HepG2 (cell line): ENCODE measurements around the gene PBX1. TPM values are rescaled to one million over a fixed set of nuclear protein-coding genes. Genes with fewer than 3 reads are reported as not detected.

ENCODE experiments used
- ATAC-seq: fragments of 200-7000 bp; cut with Tn5 transposase; 3 replicates; pipeline ENCODE4 v1.9.1; 2020; ENCODE audit warnings: mild to moderate bottlenecking, moderate library complexity
- BruUV-seq: library from RNA; stranded (reverse); fragments of 400-500 nt; replicated peaks from 2 replicates; lab custom pipeline; 2021; lab: Mats Ljungman, UMichigan
- CTCF ChIA-PET: fragments of 300-600 bp; formaldehyde crosslinking; extraction: SDS; loops from one replicate; lab custom pipeline; 2021; ENCODE audit warnings: low total read pairs, inconsistent platforms, low intra/inter-chr PET ratio; lab: Yijun Ruan, JAX
- POLR2A ChIA-PET: fragments of 350-600 bp; sonication (Branson Sonifier 250); formaldehyde crosslinking; loops from one replicate; lab custom pipeline; 2020; ENCODE audit warnings: antibody characterized with exemption, inconsistent platforms; lab: Yijun Ruan, JAX
- DNase-seq: peaks from one replicate; pipeline ENCODE4 v3.0.0-alpha.2; 2015; ENCODE audit warnings: low spot score
- FAIRE-seq: peaks from 3 replicates; lab custom pipeline; 2011; peaks lifted over from hg19 to GRCh38; lab: Jason Lieb, UNC
- H2AFZ ChIP-seq: one replicate; pipeline ENCODE4 v1.6.1; 2011; ENCODE audit warnings: low read length, inconsistent platforms
- H3K27ac ChIP-seq: fragments of 300-600 bp; 3 replicates; pipeline ENCODE4 v1.8.0; 2011; ENCODE audit warnings: mixed run types, mild to moderate bottlenecking, mixed read lengths, low read length, inconsistent platforms; ENCODE audit not compliant: insufficient read depth; ENCODE audit errors: extremely low read length
- H3K27me3 ChIP-seq, 2 experiments: fragments of 200-600 bp in 1 of 2; 2 replicates in 1 of 2; 3 replicates in 1 of 2; pipeline versions ENCODE4 v1.6.0 to v1.8.0; 2011; ENCODE audit warnings: low read length in 2 of 2, mild to moderate bottlenecking in 2 of 2, moderate library complexity in 2 of 2, inconsistent platforms in 1 of 2; ENCODE audit not compliant: insufficient read depth in 2 of 2, control insufficient read depth in 1 of 2
- H3K36me3 ChIP-seq, 2 experiments: fragments of 200-600 bp in 1 of 2; replicated peaks in 1 of 2; 2 replicates in 1 of 2; 3 replicates in 1 of 2; pipeline versions ENCODE4 v1.5.1 to v1.8.0; 2011; ENCODE audit warnings: low read length in 2 of 2, inconsistent platforms in 1 of 2; ENCODE audit not compliant: insufficient read depth in 2 of 2, control insufficient read depth in 1 of 2
- H3K4me1 ChIP-seq: 2 replicates; pipeline ENCODE4 v1.5.1; 2012; ENCODE audit warnings: low read length, inconsistent platforms; ENCODE audit not compliant: insufficient read depth
- H3K4me2 ChIP-seq: 2 replicates; pipeline ENCODE4 v1.6.0; 2011; ENCODE audit warnings: low read depth, low read length, inconsistent platforms
- H3K4me3 ChIP-seq, 3 experiments: fragments of 200-600 bp in 1 of 3; sonication (generic), shearing (Covaris generic) in 1 of 3; replicated peaks in 1 of 3; 2 replicates each; pipeline ENCODE4 v1.5.1; 2011 to 2016; ENCODE audit warnings: low read length in 3 of 3, inconsistent platforms in 2 of 3, low read depth in 2 of 3, mild to moderate bottlenecking in 2 of 3, control low read depth in 1 of 3, mixed read lengths in 1 of 3; ENCODE audit not compliant: insufficient read depth in 1 of 3
- H3K79me2 ChIP-seq: one replicate; pipeline ENCODE4 v1.6.1; 2011; ENCODE audit warnings: low read length, inconsistent platforms; ENCODE audit not compliant: insufficient read depth
- H3K9ac ChIP-seq: 2 replicates; pipeline ENCODE4 v1.6.0; 2011; ENCODE audit warnings: mild to moderate bottlenecking, low read depth, low read length, inconsistent platforms; ENCODE audit not compliant: insufficient read depth
- H3K9me3 ChIP-seq: 2 replicates; pipeline ENCODE4 v1.5.1; 2012; ENCODE audit warnings: mild to moderate bottlenecking, low read length
- H4K20me1 ChIP-seq: 2 replicates; pipeline ENCODE4 v1.6.0; 2011; ENCODE audit warnings: inconsistent platforms, mild to moderate bottlenecking, low read length, moderate library complexity; ENCODE audit not compliant: insufficient read depth
- ARNT ChIP-seq: fragments of 450-650 bp; IDR thresholded peaks from 2 replicates; pipeline ENCODE4 v1.6.1; 2017
- CHD2 ChIP-seq: IDR thresholded peaks from 2 replicates; pipeline ENCODE4 v1.6.1; 2011; ENCODE audit warnings: low read depth, low read length, improper control_type of control experiment
- HNF4G ChIP-seq, 2 experiments: sonication (generic) in 1 of 2; formaldehyde crosslinking in 1 of 2; IDR thresholded peaks; 2 replicates each; pipeline versions ENCODE4 v1.4.0 to v1.6.1; 2011 to 2020; ENCODE audit warnings: borderline replicate concordance in 2 of 2, low read depth in 2 of 2, mild to moderate bottlenecking in 2 of 2, low read length in 1 of 2, missing genetic modification reagents in 1 of 2, moderate library complexity in 1 of 2
- KAT8 ChIP-seq: IDR thresholded peaks from 2 replicates; pipeline ENCODE4 v1.6.1; 2016; ENCODE audit warnings: missing genetic modification reagents, missing compliant biosample characterization
- POGZ ChIP-seq: sonication (generic); formaldehyde crosslinking; IDR thresholded peaks from 2 replicates; pipeline ENCODE4 v1.4.0; 2020; ENCODE audit warnings: mild to moderate bottlenecking, missing genetic modification reagents
- POLR2A ChIP-seq, 2 experiments: IDR thresholded peaks; 2 replicates each; pipeline ENCODE4 v1.6.1; 2011; ENCODE audit warnings: low read depth in 2 of 2, low read length in 2 of 2, mild to moderate bottlenecking in 1 of 2, moderate library complexity in 1 of 2; ENCODE audit not compliant: insufficient read depth in 1 of 2
- SIX1 ChIP-seq: sonication (generic); formaldehyde crosslinking; IDR thresholded peaks from 2 replicates; pipeline ENCODE4 v1.4.0; 2020; ENCODE audit warnings: missing genetic modification reagents, borderline replicate concordance
- SMAD1 ChIP-seq: sonication (generic); formaldehyde crosslinking; IDR thresholded peaks from 2 replicates; pipeline ENCODE4 v1.4.0; 2020; ENCODE audit warnings: missing genetic modification reagents, low read depth, mild to moderate bottlenecking, borderline replicate concordance
- SNAPC2 ChIP-seq: sonication (generic); formaldehyde crosslinking; IDR thresholded peaks from 2 replicates; pipeline ENCODE4 v1.8.1; 2022; ENCODE audit warnings: mild to moderate bottlenecking, missing genetic modification reagents
- SUZ12 ChIP-seq: fragments of 150-350 bp; IDR thresholded peaks from 2 replicates; pipeline ENCODE4 v1.6.1; 2014; ENCODE audit warnings: low read depth, low read length
- ZFP36L1 ChIP-seq: sonication (generic); formaldehyde crosslinking; IDR thresholded peaks from 2 replicates; pipeline ENCODE4 v1.8.0; 2022; ENCODE audit warnings: mild to moderate bottlenecking, missing genetic modification reagents, moderate library complexity
- ZMAT3 ChIP-seq: sonication (generic); formaldehyde crosslinking; conservative IDR thresholded peaks from 2 replicates; pipeline ENCODE4 v1.7.0; 2021; ENCODE audit warnings: missing genetic modification reagents
- WGBS: methylation state at CpG from one replicate; pipeline ENCODE4 v1.1.6; 2017; ENCODE audit warnings: low lambda C conversion rate; 5-methylcytosine and 5-hydroxymethylcytosine counted together
- in situ Hi-C: cut with HindIII; loops from 2 replicates; pipeline ENCODE4 v1.10.0; 2017; ENCODE audit warnings: low pct_unique_long_range_greater_than_20kb; ENCODE audit not compliant: extremely low pct_ligation_motif_present
- intact Hi-C: fragments of 100-400 bp; cut with micrococcal nuclease; formaldehyde crosslinking; loops from one replicate; pipeline ENCODE4 v1.10.0; 2022; ENCODE audit not compliant: unreplicated experiment
- polyA plus RNA-seq, 8 experiments: library from polyadenylated mRNA; depleted of rRNA in 3 of 8; stranded (reverse) in 7 of 8; unstranded in 1 of 8; fragments of >200 nt; fragmentation: Illumina TruSeq in 4 of 8; extraction: Trizol in 4 of 8; gene quantifications; 2 replicates each; pipeline versions ENCODE4 v1.2.1 to v1.2.3, GENCODE V29; 2011 to 2016; ENCODE audit warnings: low read depth in 4 of 8, missing spikeins in 1 of 8, mixed read lengths in 1 of 8; ENCODE audit not compliant: insufficient read depth in 1 of 8
- total RNA-seq, 5 experiments: library from RNA; depleted of rRNA; stranded (reverse); fragments of >200 nt; fragmentation: Illumina TruSeq; extraction: Trizol; gene quantifications; 2 replicates each; pipeline ENCODE4 v1.2.3, GENCODE V29; 2016; ENCODE audit warnings: low read depth in 1 of 5
- TF ChIP-seq, protein P1 (sequence below): sonication (generic); formaldehyde crosslinking; IDR thresholded peaks from 2 replicates; pipeline ENCODE4 v1.4.0; 2020; ENCODE audit warnings: missing genetic modification reagents, mild to moderate bottlenecking, borderline replicate concordance
- TF ChIP-seq, protein P2 (sequence below): sonication (generic); formaldehyde crosslinking; IDR thresholded peaks from 2 replicates; pipeline ENCODE4 v1.5.1; 2020; ENCODE audit warnings: missing genetic modification reagents, mild to moderate bottlenecking, borderline replicate concordance
- TF ChIP-seq, protein P3 (sequence below): sonication (generic); formaldehyde crosslinking; IDR thresholded peaks from 2 replicates; pipeline ENCODE4 v1.4.0; 2020; ENCODE audit warnings: missing genetic modification reagents, mild to moderate bottlenecking, borderline replicate concordance
- TF ChIP-seq, protein P4 (sequence below): sonication (generic); formaldehyde crosslinking; IDR thresholded peaks from 2 replicates; pipeline ENCODE4 v1.5.0; 2020; ENCODE audit warnings: missing genetic modification reagents
- TF ChIP-seq, protein P5 (sequence below): IDR thresholded peaks from 2 replicates; pipeline ENCODE4 v1.6.1; 2016; ENCODE audit warnings: mild to moderate bottlenecking, missing biosample characterization, missing genetic modification reagents

Gene PBX1
- total and polyA plus RNA-seq, 2 of the 13 experiments (the other 11 are each of a cell fraction or from before 2014, with no cell fraction given), result 0.24 TPM; not detected in 1

DNA sequence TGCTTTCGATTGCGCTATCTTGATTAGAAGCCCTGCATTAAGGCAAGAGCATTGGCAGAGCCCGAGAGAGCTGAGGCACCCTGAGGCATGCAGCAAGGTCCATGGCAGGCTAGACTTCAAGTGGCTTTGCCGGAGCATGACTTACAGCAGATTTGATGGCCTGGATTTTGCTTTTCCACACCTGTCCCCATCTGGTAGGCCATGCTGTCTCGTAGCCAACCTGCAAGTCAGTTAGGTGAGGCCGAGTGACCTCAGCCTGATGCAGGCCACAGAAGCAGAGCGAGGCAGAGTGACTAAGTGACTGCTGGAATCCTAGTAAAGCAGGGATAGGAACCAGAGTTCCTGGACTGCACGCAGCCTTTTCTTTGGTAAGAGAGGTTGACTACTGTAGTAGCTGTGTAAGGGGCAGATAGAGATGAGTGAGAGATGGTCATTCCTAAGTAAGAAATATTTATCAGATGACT is 148.9 kb downstream of the PBX1 start:
- in situ Hi-C loops (no loop called here), intact Hi-C loops (no loop called here)
- Histone ChIP-seq H3K36me3 (no peaks in the 10 kb centered on the region), H2AFZ (no peak overlapping the region), H3K4me2 (no peak overlapping the region), H3K9me3 (no peaks in the 10 kb centered on the region), H3K4me3 (no peak overlapping the region), H3K27ac (no peak overlapping the region), H3K9ac (no peak overlapping the region), H3K79me2 (no peaks in the 10 kb centered on the region), H3K4me1 (no peaks in the 10 kb centered on the region), H4K20me1 (no peaks in the 10 kb centered on the region), H3K27me3 (no peaks in the 10 kb centered on the region)
- DNase-seq, result no peak
- CTCF ChIA-PET, result no interaction called here
- no peak for ATAC-seq
- no peak for FAIRE-seq
- TF ChIP-seq SNAPC2 (CRISPR knock-in tag) (no peak), POGZ (no peak), POLR2A (IDR thresholded peaks at IDR 0.05; ENCODE audit: insufficient read depth in 1 of 2, low read depth in 2 of 2, low read length in 2 of 2) (no peak), SIX1 (CRISPR knock-in tag) (no peak), HNF4G (IDR thresholded peaks at IDR 0.05; ENCODE audit: borderline replicate concordance, low read depth, low read length) (no peak), HNF4G (CRISPR knock-in tag; IDR thresholded peaks at IDR 0.05; ENCODE audit: borderline replicate concordance, low read depth) (no peak), ZFP36L1 (CRISPR knock-in tag) (no peak), ARNT (no peak), SMAD1 (CRISPR knock-in tag) (no peak), KAT8 (no peak), CHD2 (no peak), ZMAT3 (CRISPR knock-in tag) (no peak), SUZ12 (no peak)
- TF ChIP-seq, protein P1, sequence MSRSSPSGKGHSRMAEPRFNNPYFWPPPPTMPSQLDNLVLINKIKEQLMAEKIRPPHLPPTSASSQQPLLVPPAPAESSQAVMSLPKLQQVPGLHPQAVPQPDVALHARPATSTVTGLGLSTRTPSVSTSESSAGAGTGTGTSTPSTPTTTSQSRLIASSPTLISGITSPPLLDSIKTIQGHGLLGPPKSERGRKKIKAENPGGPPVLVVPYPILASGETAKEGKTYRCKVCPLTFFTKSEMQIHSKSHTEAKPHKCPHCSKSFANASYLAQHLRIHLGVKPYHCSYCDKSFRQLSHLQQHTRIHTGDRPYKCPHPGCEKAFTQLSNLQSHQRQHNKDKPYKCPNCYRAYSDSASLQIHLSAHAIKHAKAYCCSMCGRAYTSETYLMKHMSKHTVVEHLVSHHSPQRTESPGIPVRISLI (CRISPR knock-in tag), result no peak
- TF ChIP-seq, protein P2, sequence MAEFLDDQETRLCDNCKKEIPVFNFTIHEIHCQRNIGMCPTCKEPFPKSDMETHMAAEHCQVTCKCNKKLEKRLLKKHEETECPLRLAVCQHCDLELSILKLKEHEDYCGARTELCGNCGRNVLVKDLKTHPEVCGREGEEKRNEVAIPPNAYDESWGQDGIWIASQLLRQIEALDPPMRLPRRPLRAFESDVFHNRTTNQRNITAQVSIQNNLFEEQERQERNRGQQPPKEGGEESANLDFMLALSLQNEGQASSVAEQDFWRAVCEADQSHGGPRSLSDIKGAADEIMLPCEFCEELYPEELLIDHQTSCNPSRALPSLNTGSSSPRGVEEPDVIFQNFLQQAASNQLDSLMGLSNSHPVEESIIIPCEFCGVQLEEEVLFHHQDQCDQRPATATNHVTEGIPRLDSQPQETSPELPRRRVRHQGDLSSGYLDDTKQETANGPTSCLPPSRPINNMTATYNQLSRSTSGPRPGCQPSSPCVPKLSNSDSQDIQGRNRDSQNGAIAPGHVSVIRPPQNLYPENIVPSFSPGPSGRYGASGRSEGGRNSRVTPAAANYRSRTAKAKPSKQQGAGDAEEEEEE, result no peak
- TF ChIP-seq, protein P3, sequence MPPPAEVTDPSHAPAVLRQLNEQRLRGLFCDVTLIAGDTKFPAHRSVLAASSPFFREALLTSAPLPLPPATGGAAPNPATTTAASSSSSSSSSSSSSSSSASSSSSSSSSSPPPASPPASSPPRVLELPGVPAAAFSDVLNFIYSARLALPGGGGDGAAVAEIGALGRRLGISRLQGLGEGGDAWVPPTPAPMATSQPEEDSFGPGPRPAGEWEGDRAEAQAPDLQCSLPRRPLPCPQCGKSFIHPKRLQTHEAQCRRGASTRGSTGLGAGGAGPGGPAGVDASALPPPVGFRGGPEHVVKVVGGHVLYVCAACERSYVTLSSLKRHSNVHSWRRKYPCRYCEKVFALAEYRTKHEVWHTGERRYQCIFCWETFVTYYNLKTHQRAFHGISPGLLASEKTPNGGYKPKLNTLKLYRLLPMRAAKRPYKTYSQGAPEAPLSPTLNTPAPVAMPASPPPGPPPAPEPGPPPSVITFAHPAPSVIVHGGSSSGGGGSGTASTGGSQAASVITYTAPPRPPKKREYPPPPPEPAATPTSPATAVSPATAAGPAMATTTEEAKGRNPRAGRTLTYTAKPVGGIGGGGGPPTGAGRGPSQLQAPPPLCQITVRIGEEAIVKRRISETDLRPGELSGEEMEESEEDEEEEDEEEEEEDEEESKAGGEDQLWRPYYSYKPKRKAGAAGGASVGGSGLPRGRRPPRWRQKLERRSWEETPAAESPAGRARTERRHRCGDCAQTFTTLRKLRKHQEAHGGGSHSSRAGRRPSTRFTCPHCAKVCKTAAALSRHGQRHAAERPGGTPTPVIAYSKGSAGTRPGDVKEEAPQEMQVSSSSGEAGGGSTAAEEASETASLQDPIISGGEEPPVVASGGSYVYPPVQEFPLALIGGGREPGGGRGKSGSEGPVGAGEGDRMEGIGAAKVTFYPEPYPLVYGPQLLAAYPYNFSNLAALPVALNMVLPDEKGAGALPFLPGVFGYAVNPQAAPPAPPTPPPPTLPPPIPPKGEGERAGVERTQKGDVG (CRISPR knock-in tag), result no peak
- TF ChIP-seq, protein P4, sequence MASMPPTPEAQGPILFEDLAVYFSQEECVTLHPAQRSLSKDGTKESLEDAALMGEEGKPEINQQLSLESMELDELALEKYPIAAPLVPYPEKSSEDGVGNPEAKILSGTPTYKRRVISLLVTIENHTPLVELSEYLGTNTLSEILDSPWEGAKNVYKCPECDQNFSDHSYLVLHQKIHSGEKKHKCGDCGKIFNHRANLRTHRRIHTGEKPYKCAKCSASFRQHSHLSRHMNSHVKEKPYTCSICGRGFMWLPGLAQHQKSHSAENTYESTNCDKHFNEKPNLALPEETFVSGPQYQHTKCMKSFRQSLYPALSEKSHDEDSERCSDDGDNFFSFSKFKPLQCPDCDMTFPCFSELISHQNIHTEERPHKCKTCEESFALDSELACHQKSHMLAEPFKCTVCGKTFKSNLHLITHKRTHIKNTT (CRISPR knock-in tag), result no peak
- TF ChIP-seq, protein P5, sequence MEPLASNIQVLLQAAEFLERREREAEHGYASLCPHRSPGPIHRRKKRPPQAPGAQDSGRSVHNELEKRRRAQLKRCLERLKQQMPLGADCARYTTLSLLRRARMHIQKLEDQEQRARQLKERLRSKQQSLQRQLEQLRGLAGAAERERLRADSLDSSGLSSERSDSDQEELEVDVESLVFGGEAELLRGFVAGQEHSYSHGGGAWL (CRISPR knock-in tag), result no peak
- BruUV-seq, result no TSS peak
- POLR2A ChIA-PET, result no interaction called here
- 49% methylated on average over 4 of the region's 8 CpGs for WGBS
